HepG2 (cell line): ENCODE results near the gene GPSM1. TPM values are rescaled to one million over a fixed set of nuclear protein-coding genes. Genes with fewer than 3 reads are reported as not detected.

Experiments
- CEBPG ChIP-seq: IDR thresholded peaks from 2 replicates; pipeline ENCODE4 v1.6.1; 2016
- HMGXB3 ChIP-seq: sonication (generic); formaldehyde crosslinking; IDR thresholded peaks from 2 replicates; pipeline ENCODE4 v1.4.0; 2020; ENCODE audit warnings: missing genetic modification reagents, borderline replicate concordance
- MAFF ChIP-seq: IDR thresholded peaks from 2 replicates; pipeline ENCODE4 v1.6.1; 2011; ENCODE audit warnings: low read depth, low read length, improper control_type of control experiment
- PITX1 ChIP-seq: sonication (generic); formaldehyde crosslinking; IDR thresholded peaks from 2 replicates; pipeline ENCODE4 v1.5.1; 2020; ENCODE audit warnings: mild to moderate bottlenecking, missing genetic modification reagents
- SIX4 ChIP-seq: sonication (generic); formaldehyde crosslinking; IDR thresholded peaks from 2 replicates; pipeline ENCODE4 v1.4.0; 2020; ENCODE audit warnings: missing genetic modification reagents
- SMAD3 ChIP-seq: sonication (generic); formaldehyde crosslinking; IDR thresholded peaks from 2 replicates; pipeline ENCODE4 v1.4.0; 2020; ENCODE audit warnings: missing genetic modification reagents
- THAP7 ChIP-seq: sonication (generic); formaldehyde crosslinking; IDR thresholded peaks from 2 replicates; pipeline ENCODE4 v1.8.1; 2023; ENCODE audit warnings: mild to moderate bottlenecking, missing genetic modification reagents
- ZMAT3 ChIP-seq: sonication (generic); formaldehyde crosslinking; conservative IDR thresholded peaks from 2 replicates; pipeline ENCODE4 v1.7.0; 2021; ENCODE audit warnings: missing genetic modification reagents
- ZNF230 ChIP-seq: sonication (generic); formaldehyde crosslinking; IDR thresholded peaks from 2 replicates; pipeline ENCODE4 v1.4.0; 2020; ENCODE audit warnings: mild to moderate bottlenecking, missing genetic modification reagents
- ZNF333 ChIP-seq: sonication (generic); formaldehyde crosslinking; IDR thresholded peaks from 2 replicates; pipeline ENCODE4 v1.4.0; 2020; ENCODE audit warnings: mild to moderate bottlenecking, missing genetic modification reagents, borderline replicate concordance
- ZNF431 ChIP-seq: sonication (generic); formaldehyde crosslinking; IDR thresholded peaks from 2 replicates; pipeline ENCODE4 v1.9.0; 2022; ENCODE audit warnings: missing genetic modification reagents, low read depth, mild to moderate bottlenecking, borderline replicate concordance
- ZNF512B ChIP-seq: sonication (generic); formaldehyde crosslinking; IDR thresholded peaks from 2 replicates; pipeline ENCODE4 v1.5.1; 2020; ENCODE audit warnings: missing genetic modification reagents, mild to moderate bottlenecking, borderline replicate concordance
- ZNF558 ChIP-seq: sonication (generic); formaldehyde crosslinking; IDR thresholded peaks from 2 replicates; pipeline ENCODE4 v1.9.0; 2022; ENCODE audit warnings: mild to moderate bottlenecking, missing genetic modification reagents, borderline replicate concordance
- ZNF766 ChIP-seq: sonication (generic); formaldehyde crosslinking; IDR thresholded peaks from 2 replicates; pipeline ENCODE4 v1.5.0; 2020; ENCODE audit warnings: missing genetic modification reagents, borderline replicate concordance
- polyA plus RNA-seq, 8 experiments: library from polyadenylated mRNA; depleted of rRNA in 3 of 8; stranded (reverse) in 7 of 8; unstranded in 1 of 8; fragments of >200 nt; fragmentation: Illumina TruSeq in 4 of 8; extraction: Trizol in 4 of 8; gene quantifications; 2 replicates each; pipeline versions ENCODE4 v1.2.1 to v1.2.3, GENCODE V29; 2011 to 2016; ENCODE audit warnings: low read depth in 4 of 8, missing spikeins in 1 of 8, mixed read lengths in 1 of 8; ENCODE audit not compliant: insufficient read depth in 1 of 8
- total RNA-seq, 5 experiments: library from RNA; depleted of rRNA; stranded (reverse); fragments of >200 nt; fragmentation: Illumina TruSeq; extraction: Trizol; gene quantifications; 2 replicates each; pipeline ENCODE4 v1.2.3, GENCODE V29; 2016; ENCODE audit warnings: low read depth in 1 of 5
- TF ChIP-seq, protein P1 (sequence below): sonication (generic); formaldehyde crosslinking; IDR thresholded peaks from 2 replicates; pipeline ENCODE4 v1.5.1; 2020; ENCODE audit warnings: mild to moderate bottlenecking, missing genetic modification reagents, borderline replicate concordance

The GPSM1 gene
- total and polyA plus RNA-seq, 2 of the 13 experiments (the other 11 are each of a cell fraction or from before 2014, with no cell fraction given), result 1.0 to 2.4 TPM

DNA sequence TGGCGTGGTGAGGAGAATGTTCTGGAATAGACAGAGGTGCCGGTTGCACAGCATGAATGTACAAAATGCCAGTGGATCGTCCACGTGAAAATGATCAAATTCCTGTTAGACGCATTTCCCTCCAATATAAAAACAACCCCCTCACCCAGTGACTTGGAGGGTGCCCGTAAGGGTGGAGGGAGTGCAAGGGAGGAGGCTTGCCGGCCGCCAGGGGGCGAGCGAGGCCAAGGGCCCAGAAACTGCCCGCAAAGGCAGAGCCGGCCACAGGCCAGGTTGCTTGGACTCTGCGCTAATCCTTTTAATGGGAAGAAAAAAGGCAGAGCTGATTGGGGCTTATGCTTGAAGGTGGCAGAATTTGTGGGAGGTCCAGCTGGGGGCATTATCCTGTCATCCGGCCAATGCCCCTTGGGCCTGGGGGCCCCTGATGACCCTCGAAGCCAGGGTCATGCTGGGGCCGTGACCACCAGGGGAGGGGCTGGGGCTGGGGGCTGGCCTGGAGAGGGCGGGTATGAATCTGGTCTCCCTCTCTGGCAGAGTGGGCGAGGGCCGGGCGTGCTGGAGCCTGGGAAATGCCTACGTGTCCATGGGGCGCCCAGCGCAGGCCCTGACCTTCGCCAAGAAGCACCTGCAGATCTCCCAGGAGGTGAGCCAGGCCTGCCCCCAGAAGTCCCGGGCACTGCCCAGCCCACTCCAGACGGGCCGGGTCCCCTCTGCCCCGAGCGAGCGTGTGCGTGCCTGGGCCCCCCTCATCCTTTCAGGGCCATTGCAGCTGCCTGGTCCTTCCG lies 12.0 kb downstream of the GPSM1 start (continued):
- TF ChIP-seq ZNF230 (no peak), ZNF512B (CRISPR knock-in tag) (no peak), HMGXB3 (CRISPR knock-in tag) (no peak), ZNF431 (CRISPR knock-in tag) (no peak), THAP7 (CRISPR knock-in tag) (no peak), PITX1 (CRISPR knock-in tag) (peak; percentile 67; the same call in 1 of the 2 replicates), MAFF (no peak), CEBPG (CRISPR knock-in tag) (no peak), ZMAT3 (CRISPR knock-in tag) (no peak), ZNF558 (CRISPR knock-in tag) (no peak), ZNF333 (CRISPR knock-in tag) (no peak), ZNF766 (CRISPR knock-in tag) (no peak), SIX4 (CRISPR knock-in tag) (no peak), SMAD3 (0 out of 2 replicates have a peak, but pooled peaks have one; percentile 36)
- TF ChIP-seq, protein P1, sequence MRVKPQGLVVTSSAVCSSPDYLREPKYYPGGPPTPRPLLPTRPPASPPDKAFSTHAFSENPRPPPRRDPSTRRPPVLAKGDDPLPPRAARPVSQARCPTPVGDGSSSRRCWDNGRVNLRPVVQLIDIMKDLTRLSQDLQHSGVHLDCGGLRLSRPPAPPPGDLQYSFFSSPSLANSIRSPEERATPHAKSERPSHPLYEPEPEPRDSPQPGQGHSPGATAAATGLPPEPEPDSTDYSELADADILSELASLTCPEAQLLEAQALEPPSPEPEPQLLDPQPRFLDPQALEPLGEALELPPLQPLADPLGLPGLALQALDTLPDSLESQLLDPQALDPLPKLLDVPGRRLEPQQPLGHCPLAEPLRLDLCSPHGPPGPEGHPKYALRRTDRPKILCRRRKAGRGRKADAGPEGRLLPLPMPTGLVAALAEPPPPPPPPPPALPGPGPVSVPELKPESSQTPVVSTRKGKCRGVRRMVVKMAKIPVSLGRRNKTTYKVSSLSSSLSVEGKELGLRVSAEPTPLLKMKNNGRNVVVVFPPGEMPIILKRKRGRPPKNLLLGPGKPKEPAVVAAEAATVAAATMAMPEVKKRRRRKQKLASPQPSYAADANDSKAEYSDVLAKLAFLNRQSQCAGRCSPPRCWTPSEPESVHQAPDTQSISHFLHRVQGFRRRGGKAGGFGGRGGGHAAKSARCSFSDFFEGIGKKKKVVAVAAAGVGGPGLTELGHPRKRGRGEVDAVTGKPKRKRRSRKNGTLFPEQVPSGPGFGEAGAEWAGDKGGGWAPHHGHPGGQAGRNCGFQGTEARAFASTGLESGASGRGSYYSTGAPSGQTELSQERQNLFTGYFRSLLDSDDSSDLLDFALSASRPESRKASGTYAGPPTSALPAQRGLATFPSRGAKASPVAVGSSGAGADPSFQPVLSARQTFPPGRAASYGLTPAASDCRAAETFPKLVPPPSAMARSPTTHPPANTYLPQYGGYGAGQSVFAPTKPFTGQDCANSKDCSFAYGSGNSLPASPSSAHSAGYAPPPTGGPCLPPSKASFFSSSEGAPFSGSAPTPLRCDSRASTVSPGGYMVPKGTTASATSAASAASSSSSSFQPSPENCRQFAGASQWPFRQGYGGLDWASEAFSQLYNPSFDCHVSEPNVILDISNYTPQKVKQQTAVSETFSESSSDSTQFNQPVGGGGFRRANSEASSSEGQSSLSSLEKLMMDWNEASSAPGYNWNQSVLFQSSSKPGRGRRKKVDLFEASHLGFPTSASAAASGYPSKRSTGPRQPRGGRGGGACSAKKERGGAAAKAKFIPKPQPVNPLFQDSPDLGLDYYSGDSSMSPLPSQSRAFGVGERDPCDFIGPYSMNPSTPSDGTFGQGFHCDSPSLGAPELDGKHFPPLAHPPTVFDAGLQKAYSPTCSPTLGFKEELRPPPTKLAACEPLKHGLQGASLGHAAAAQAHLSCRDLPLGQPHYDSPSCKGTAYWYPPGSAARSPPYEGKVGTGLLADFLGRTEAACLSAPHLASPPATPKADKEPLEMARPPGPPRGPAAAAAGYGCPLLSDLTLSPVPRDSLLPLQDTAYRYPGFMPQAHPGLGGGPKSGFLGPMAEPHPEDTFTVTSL (CRISPR knock-in tag), result no peak
